Smooth muscle cell of the brain vasculature (primary cell): Measurements from ENCODE around the gene OSCAR.

ENCODE experiments used
- DNase-seq: peaks from one replicate; pipeline ENCODE4 v3.0.0-alpha.2; 2012; ENCODE audit warnings: low read depth, low spot score

Gene OSCAR

DNA sequence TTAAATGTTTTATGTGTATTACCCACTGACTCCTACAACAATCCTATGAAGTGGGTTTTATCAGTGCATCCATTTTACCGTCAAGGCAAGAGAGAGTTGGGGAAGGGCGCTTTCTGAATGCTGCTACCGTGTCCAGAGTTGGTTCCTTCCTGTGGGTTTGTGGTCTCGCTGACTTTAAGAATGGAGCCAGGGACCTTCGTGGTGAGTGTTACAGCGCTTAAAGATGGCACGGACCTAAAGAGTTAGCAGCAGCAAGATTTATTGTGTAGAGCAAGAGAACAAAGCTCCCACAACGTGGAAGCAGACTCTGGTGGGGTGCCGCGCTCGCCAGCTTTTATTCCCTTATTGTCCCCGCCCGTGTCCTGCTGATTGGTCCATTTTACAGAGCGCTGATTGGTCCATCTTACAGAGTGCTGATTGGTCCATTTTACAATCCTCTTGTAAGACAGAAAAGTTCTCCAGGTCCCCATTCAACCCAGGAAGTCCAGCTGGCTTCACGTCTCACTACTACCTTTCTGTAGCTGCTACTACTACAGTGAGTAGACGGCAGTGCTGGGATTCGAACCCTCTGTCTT, 6.1 kb downstream of the OSCAR start:
- DNase-seq = no peak

DNA sequence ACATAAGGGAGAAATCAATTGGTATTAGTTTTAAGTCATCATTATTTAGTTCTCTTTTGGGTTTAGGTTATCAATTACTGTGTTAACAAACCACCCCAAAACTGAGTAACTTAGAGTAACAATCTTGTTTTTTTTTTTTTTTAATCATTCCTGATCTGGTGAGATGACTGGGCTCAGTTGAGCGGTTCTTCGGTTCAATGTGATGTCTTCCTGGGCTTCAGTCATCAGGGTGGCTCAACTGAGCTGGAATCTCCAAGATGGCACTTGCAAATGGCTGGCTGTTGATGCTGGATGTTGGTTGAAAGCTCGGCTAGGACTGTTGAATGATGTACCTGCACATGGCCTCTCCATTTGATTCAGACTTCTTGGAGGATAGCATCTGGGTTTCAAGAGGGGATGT, 16.2 kb downstream of the OSCAR start:
- no peak for DNase-seq

DNA sequence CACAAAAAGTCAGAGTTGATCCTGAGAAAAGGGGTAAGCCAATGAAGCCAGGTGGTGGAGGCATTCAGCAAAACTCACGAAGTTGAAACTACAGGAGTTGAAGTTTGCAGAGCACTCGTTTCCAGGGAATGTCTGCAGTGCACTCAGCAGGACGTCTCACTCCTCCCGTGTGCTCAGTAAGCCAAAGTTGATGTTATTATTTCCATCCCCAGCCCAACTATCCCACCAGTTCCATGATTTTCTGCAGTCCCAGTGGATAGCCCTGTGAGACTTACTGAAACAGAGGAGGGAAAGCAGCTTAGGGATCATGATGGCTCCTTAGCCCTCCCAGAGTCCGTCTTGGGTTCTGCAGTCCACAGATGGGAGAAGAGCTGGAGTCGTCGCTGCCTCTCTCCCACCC, 19.6 kb downstream of the OSCAR start, which contains the start of gene TARM1:
TSS of gene TARM1 (minus strand) at position 334 of the 400 bp plus-strand sequence. CDS start at position 309, 25 bp downstream.
- no peak for DNase-seq

DNA sequence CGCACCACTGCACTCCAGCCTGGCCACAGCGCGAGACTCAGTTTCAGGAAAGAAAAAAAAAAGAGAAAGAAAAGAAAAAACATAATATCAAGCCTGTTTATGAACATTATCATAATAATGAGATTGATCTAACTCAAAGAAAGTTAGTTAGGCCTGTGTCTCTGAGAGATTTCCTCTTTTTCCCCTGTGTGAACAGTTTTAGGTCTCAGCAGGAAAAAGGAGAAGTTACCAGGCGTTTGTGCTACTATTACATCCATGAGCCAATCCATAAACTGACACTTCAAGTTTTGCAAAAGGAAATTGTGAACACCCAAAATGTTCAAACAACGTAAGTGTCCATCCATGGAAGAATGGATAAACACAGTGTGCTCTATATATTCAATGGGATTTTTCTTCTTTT, 23.3 kb downstream of the OSCAR start:
- DNase-seq = no peak

DNA sequence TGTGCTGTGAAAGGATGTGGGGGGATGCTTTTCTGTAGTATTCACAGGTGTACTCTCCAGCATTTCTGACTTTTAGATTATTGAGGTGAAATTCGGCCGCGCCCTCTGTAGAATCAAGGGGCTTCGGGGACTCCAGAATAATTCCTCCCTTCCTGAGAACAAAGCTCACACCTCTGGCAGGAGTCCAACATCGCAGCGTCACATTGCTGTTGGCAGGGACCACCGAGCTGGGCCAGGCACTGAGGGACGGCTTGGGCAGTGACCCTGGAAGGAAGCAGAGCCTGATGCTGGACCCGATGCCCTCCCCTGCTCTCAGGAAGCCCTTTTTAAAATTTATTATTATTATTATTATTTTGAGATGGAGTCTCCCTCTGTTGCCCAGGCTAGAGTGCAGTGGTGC, 25.8 kb downstream of the OSCAR start:
- no peak for DNase-seq

DNA sequence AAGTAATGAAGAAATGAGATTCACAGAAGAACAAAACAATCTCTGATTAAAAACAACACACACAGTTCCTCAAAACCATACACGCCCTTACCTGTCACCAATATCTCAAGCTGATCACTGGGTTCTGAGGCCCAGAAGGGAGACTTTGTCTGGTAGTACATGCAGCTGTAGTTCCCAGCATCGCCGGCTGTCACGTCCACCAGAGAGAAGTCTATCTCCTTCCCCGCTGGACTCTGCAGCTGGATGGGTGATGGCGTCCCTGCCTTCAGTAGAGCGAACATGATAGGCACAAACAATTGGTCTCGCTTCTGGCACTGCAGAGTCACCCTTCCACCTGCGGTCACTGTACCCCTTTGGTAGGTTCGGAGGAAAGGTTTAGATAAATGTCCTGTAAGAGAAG, 26.8 kb downstream of the OSCAR start:
- no peak for DNase-seq

DNA sequence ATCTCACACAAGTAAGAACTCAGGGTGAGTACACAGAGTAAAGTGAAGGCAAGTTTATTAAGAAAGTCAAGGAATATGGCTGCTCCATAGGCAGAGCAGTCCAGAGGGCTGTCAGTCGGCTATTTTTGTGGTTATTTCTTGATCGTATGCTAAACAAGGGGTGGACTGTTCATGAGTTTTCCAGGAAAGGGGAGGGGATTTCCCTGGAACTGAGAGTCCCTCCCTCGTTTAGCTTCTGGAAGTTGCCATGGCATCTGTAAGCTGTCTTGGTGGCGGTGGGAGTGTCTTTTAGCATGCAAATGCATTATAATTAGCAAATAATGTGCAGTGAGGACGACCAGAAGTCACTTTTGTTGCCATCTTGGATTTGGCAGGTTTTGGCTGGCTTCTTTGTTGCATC, 31.1 kb downstream of the OSCAR start:
- no peak for DNase-seq

DNA sequence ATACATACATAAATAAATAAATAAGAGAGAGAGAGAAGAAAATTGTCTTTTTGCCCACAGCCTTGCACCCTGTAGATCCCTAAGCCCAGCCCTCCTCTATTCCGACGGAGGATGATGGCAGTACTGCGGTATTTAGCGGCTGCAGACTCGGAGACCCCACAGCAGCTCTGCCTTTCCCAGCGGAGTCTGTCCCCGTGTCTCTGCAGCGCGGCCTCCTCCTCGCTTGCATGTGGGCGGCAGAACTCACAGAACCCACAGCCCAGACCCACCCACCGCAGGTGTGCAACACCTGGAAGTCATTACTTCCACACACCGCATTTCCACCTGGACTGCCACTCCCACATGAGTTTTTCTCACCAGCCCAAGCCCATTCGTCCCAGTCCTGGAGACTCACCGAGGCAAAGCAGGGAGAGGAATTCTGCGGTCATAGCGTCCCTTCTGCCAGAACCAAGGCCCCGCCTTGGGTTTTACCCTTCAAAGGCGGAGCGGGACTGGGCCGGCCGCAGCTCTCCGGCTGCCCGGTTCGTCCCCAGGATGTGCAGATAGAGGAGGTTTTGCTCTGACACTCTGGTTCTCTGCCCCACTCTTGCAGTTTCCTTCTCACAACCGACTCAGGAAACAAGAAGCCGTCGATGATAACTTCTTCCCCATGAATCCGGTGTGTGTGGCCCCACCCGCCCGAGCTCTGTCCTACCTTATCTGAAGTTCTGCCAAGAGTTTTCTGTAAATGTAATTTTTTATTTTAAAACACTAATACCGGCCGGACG, 37.1 kb downstream of the OSCAR start, which contains the start of gene VSTM1:
TSS of gene VSTM1 (minus strand) at position 548 of the 767 bp plus-strand sequence. CDS start at position 428, 120 bp downstream.
- no peak for DNase-seq

DNA sequence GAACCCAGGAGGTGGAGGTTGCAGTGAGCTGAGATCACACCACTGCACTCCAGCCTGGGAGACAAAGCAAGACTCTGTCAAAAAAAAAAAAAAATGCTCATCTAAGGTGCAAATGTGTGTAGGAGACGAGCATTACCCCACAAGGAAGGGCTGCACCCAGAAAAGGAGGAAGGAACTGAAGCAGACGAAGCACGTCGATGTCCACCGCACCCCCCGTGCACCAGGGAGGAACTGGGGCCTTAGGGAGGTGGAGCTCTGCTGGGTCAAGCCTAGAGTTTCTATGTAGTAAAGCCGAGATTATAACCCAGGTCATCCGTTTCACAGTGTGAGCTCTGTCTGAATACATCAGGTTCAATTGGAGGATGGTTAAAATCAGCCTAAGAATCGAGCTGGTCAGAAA, 38.0 kb downstream of the OSCAR start:
- no peak for DNase-seq

DNA sequence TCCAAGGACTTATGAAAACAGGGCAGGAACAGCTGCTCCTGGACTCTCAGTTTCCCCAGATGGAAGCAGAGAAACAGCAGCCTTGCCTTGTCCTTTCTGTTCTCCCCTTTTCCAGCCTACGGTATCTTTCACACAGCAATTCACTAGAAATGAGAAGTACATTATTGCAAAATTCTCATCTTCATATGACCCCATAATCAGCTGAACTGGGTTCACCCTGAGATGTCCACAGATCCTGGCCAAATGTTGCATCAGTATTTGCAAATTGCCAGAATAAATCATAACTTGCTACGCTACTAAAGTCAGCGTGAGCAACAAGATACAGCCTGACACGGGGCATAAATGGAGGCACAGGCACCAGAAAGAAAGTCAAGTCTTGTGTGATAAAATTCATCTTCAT, 53.0 kb downstream of the OSCAR start:
- DNase-seq = no peak

DNA sequence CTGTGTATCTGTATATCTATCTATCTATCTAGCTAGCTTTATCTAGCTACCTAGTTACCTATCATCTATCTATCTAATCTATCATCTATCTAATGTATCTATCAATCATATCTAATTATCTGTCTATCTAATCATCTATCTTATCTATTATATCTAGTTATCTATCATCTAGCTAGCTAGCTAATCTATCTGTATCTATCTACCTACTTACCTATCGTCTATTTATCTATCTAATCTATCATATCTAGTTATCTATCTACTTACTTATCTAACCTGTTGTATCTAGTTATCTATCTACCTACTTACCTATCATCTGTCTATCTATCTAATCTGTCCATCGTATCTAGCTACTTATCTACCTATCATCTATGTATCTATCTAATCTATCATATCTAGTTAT, 54.8 kb downstream of the OSCAR start:
- no peak for DNase-seq
